Lung (tissue), 12 donors: Measurements from ENCODE around the gene SATB1. TPM values are rescaled to one million over a fixed set of nuclear protein-coding genes. Genes with fewer than 3 reads are reported as not detected.

Source experiments
- ATAC-seq: fragments of 200-7000 bp; cut with Tn5 transposase; one replicate; pipeline ENCODE4 v1.9.1; 2020; ENCODE audit warnings: moderate number of reproducible peaks; ENCODE audit not compliant: insufficient read depth, low FRiP score
- DNase-seq, 3 donors: peaks; one replicate each; pipeline ENCODE4 v3.0.0-alpha.2; 2013 to 2017
- H3K27ac ChIP-seq, 2 donors: one replicate each; pipeline ENCODE4 v1.5.1; 2013; ENCODE audit warnings: mild to moderate bottlenecking in 2 of 2, moderate library complexity in 2 of 2, control low read depth in 1 of 2, inconsistent platforms in 1 of 2, low read depth in 1 of 2, low read length in 1 of 2
- H3K27me3 ChIP-seq, 3 donors: one replicate each; pipeline ENCODE4 v1.5.1; 2013; ENCODE audit warnings: low read length in 2 of 3; ENCODE audit not compliant: control insufficient read depth in 3 of 3, insufficient read depth in 3 of 3
- H3K36me3 ChIP-seq, 4 donors: one replicate each; pipeline ENCODE4 v1.5.1; 2013; ENCODE audit warnings: low read length in 4 of 4, mild to moderate bottlenecking in 1 of 4, moderate library complexity in 1 of 4; ENCODE audit not compliant: control insufficient read depth in 4 of 4, insufficient read depth in 4 of 4
- H3K4me1 ChIP-seq, 5 donors: one replicate each; pipeline ENCODE4 v1.5.1; 2013; ENCODE audit warnings: low read length in 5 of 5, mild to moderate bottlenecking in 2 of 5, moderate library complexity in 1 of 5; ENCODE audit not compliant: control insufficient read depth in 5 of 5, insufficient read depth in 5 of 5
- H3K4me3 ChIP-seq: one replicate; pipeline ENCODE4 v1.5.1; 2013; ENCODE audit warnings: mild to moderate bottlenecking, control low read depth, moderate library complexity
- H3K9ac ChIP-seq, 2 donors: one replicate each; pipeline ENCODE4 v1.5.1; 2013; ENCODE audit warnings: low read length in 2 of 2, control low read depth in 1 of 2; ENCODE audit not compliant: insufficient read depth in 1 of 2
- H3K9me3 ChIP-seq, 4 donors: one replicate each; pipeline ENCODE4 v1.5.1; 2013; ENCODE audit warnings: low read length in 3 of 4, mild to moderate bottlenecking in 1 of 4, moderate library complexity in 1 of 4; ENCODE audit not compliant: control insufficient read depth in 4 of 4, insufficient read depth in 3 of 4
- CTCF ChIP-seq: IDR thresholded peaks from 2 replicates; pipeline ENCODE4 v1.5.1; 2012; ENCODE audit warnings: mild to moderate bottlenecking; ENCODE audit errors: control extremely low read depth, extremely low read depth
- WGBS, 2 donors: extraction: QIAGEN DNeasy Blood & Tissue Kit; methylation state at CpG; one replicate each; pipeline ENCODE4 v1.1.7; 2013; 5-methylcytosine and 5-hydroxymethylcytosine counted together
- polyA plus RNA-seq, 2 donors: library from polyadenylated mRNA; stranded (reverse); fragments of 200-250 nt; gene quantifications; one replicate each; pipeline ENCODE4 v1.2.1, GENCODE V29; 2013
- total RNA-seq, 2 donors: library from RNA; depleted of rRNA in 1 of 2; stranded (reverse); fragments of >200 nt in 1 of 2; gene quantifications; one replicate each; pipeline ENCODE4 v1.2.1, GENCODE V29; 2014 to 2021
- donor health status: control.
- donor health status: control.
- donor health status: Bipolar disorder and iron deficiency.
- donor health status: healthy.
- donor health status: DM: yes; HTN: yes; CAD: no.

Gene SATB1
- total and polyA plus RNA-seq, 4 donors: 11.4 to 116 (median 16.9) TPM

GRCh38 chr3:18389108-18389733 is 35.9 kb downstream of the SATB1 start:
- peak in 2 of 3 donors; percentile 28 to 38 for DNase-seq
- H3K4me1 ChIP-seq: no peaks in the 10 kb centered on the region
- H3K4me3 ChIP-seq: no peak overlapping the region
- WGBS, 2 donors: 51 to 53% methylated on average over 2 of the region's 2 CpGs
- peak; percentile 3 for TF ChIP-seq CTCF
- peaks cover 0 to 6% (median 5%) of the 10 kb centered on the region in 4 donors for H3K36me3 ChIP-seq
- H3K9ac ChIP-seq: no peak overlapping the region
- H3K9me3 ChIP-seq: no peaks in the 10 kb centered on the region
- H3K27me3 ChIP-seq: no peaks in the 10 kb centered on the region
- no peak overlapping the region for H3K27ac ChIP-seq
- no peak for ATAC-seq

GRCh38 chr3:18386274-18386890 is 38.8 kb downstream of the SATB1 start:
- Histone ChIP-seq H3K36me3 (peaks cover 0 to 5% (median 4%) of the 10 kb centered on the region in 4 donors), H3K9ac (no peak overlapping the region), H3K27me3 (no peaks in the 10 kb centered on the region), H3K4me3 (no peak overlapping the region), H3K27ac (no peak overlapping the region), H3K9me3 (no peaks in the 10 kb centered on the region), H3K4me1 (no peaks in the 10 kb centered on the region)
- no peak for TF ChIP-seq CTCF
- DNase-seq (no peak), ATAC-seq (no peak)
- 95% methylated on average over 9 of the region's 9 CpGs for WGBS, 2 donors

GRCh38 chr3:18385706-18386105 is 39.4 kb downstream of the SATB1 start:
- DNase-seq: no peak
- 96 to 97% methylated on average over 4 of the region's 4 CpGs for WGBS, 2 donors
- Histone ChIP-seq H3K4me1 (no peaks in the 10 kb centered on the region), H3K36me3 (peaks cover 0 to 5% (median 4%) of the 10 kb centered on the region in 4 donors), H3K9me3 (no peaks in the 10 kb centered on the region), H3K27ac (no peak overlapping the region), H3K27me3 (no peaks in the 10 kb centered on the region), H3K4me3 (no peak overlapping the region), H3K9ac (no peak overlapping the region)
- no peak for ATAC-seq
- TF ChIP-seq CTCF: no peak
